Measurements from ENCODE around the gene NDUFS4.
"Not testable (repeated sequence)": the region's sequence is repeated elsewhere in the genome, so short reads cannot be mapped to it uniquely, and the experiment has no call there.

NDUFS4 gene

DNA sequence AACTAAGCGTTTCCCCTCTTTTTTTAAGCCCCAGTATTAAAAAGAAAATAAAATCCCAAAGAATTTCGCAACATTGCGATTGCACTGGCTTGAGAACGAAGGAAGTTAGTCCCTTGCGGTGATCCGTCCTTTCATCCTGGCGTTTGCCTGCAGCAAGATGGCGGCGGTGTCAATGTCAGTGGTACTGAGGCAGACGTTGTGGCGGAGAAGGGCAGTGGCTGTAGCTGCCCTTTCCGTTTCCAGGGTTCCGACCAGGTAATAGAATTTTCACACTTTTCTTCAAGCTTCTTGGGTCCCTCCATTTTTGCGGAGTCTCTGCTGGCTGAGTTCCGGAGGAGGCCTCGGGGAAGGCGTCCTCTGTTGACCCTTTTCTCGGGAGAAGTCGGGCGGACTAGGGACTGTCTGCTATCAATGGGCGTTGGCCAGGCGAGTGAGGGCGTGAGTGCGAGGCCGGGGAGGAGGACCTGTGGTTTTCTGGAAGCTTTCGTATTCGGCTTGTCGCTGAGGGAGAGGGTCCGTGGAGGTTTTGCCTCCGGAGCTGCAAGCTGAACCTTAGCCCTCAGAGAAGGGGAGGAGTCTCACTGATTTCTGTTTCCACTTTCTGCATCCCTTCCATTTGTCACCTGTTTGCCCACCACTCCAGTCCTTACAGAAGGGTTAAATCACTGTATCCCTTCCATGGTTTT is at the start of gene NDUFS4:
Gene NDUFS4, plus strand, starts transcription at position 134 of the 686 bp plus-strand sequence. Its CDS starts 24 bp downstream, at position 158.
- peak; percentile 93 for DNase-seq (ENCODE audit: low read depth)
- peak within 1 kb of the TSS; percentile 96 for H3K4me3 ChIP-seq (ENCODE audit: low read depth, low read length)
- TF ChIP-seq, protein P1, sequence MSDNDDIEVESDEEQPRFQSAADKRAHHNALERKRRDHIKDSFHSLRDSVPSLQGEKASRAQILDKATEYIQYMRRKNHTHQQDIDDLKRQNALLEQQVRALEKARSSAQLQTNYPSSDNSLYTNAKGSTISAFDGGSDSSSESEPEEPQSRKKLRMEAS (IDR thresholded peaks at IDR 0.05; ENCODE audit: low read depth, low read length) = peak; percentile 49
- TF ChIP-seq, protein P2, sequence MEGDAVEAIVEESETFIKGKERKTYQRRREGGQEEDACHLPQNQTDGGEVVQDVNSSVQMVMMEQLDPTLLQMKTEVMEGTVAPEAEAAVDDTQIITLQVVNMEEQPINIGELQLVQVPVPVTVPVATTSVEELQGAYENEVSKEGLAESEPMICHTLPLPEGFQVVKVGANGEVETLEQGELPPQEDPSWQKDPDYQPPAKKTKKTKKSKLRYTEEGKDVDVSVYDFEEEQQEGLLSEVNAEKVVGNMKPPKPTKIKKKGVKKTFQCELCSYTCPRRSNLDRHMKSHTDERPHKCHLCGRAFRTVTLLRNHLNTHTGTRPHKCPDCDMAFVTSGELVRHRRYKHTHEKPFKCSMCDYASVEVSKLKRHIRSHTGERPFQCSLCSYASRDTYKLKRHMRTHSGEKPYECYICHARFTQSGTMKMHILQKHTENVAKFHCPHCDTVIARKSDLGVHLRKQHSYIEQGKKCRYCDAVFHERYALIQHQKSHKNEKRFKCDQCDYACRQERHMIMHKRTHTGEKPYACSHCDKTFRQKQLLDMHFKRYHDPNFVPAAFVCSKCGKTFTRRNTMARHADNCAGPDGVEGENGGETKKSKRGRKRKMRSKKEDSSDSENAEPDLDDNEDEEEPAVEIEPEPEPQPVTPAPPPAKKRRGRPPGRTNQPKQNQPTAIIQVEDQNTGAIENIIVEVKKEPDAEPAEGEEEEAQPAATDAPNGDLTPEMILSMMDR (IDR thresholded peaks at IDR 0.05; ENCODE audit: low read depth, low read length) = no peak
- TF ChIP-seq POLR2A (IDR thresholded peaks at IDR 0.05; ENCODE audit: extremely low read depth, insufficient read length) (peak; percentile 65), MYC (IDR thresholded peaks at IDR 0.05; ENCODE audit: low read depth, low read length) (peak; percentile 51; the same call in 1 of the 2 replicates)

DNA sequence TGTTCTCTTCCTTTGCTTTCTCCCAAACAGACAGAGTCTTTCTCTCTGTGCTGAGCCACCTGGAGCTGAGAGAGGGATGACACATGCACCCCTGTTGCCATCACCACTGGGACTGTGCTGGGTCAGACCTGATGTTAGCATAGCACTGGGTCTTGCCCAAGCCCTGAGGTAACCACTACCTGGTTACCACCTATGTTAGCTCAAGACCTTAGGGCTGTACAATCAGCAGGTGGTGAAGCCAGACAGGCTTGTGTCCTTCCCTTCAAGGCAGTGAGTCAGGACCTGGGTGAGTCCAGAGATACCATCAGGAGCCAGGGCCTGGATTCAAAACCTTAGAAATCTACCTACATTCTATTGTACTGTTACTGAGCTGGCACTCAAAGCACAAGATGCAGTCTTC is 47.9 kb upstream of the NDUFS4 start:
- no peak overlapping the region for H3K4me3 ChIP-seq (ENCODE audit: low read depth, low read length)
- DNase-seq (ENCODE audit: low read depth) = no peak
- TF ChIP-seq, protein P2 (IDR thresholded peaks at IDR 0.05; ENCODE audit: low read depth, low read length) = no peak
- TF ChIP-seq POLR2A (IDR thresholded peaks at IDR 0.05; ENCODE audit: extremely low read depth, insufficient read length) = no peak

DNA sequence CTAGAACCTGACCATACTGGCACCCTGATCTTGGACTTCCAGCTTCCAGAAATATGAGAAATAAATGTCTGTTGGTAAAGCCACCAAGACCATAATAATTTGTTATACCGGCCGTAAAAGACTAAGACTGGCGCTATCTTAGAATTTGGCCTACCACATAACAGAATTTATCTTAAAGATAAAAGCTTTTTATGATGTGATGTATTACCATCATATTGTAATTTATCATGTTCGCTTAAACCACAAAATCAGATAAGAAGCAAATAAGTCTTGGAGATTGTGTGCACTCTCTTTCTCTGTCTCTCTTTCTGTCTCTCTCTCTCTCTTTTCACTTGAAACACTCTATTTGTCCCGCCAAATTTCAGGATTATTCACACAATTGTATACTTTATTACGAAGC is 44.5 kb upstream of the NDUFS4 start:
- DNase-seq (ENCODE audit: low read depth) = no peak
- TF ChIP-seq, protein P1 (IDR thresholded peaks at IDR 0.05; ENCODE audit: low read depth, low read length) = no peak
- TF ChIP-seq POLR2A (IDR thresholded peaks at IDR 0.05; ENCODE audit: extremely low read depth, insufficient read length) (no peak), MYC (IDR thresholded peaks at IDR 0.05; ENCODE audit: low read depth, low read length) (no peak)
- TF ChIP-seq, protein P2 (IDR thresholded peaks at IDR 0.05; ENCODE audit: low read depth, low read length) = no peak
- no peak overlapping the region for H3K4me3 ChIP-seq (ENCODE audit: low read depth, low read length)

DNA sequence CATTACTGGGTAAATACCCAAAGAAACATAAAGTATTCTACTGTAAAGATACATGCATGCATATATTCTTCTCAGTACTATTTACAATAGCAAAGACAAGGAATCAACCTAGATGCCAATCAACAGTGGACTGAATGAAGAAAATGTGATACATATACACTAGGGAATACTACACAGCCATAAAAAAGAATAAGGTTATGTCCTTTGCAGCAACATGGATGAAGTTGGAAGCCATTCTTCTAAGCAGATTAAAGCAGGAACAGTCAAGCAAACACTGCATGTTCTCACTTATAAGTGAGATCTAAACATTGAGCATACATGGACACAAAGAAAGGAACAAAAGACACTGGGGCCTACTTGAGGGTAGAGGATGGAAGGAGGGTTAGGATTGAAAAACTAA is 39.6 kb upstream of the NDUFS4 start:
- TF ChIP-seq, protein P1 (IDR thresholded peaks at IDR 0.05; ENCODE audit: low read depth, low read length) = no peak
- TF ChIP-seq, protein P2 (IDR thresholded peaks at IDR 0.05; ENCODE audit: low read depth, low read length) = no peak
- TF ChIP-seq MYC (IDR thresholded peaks at IDR 0.05; ENCODE audit: low read depth, low read length) = no peak
- TF ChIP-seq POLR2A (IDR thresholded peaks at IDR 0.05; ENCODE audit: extremely low read depth, insufficient read length) = no peak
- H3K4me3 ChIP-seq (ENCODE audit: low read depth, low read length) = no peak overlapping the region
- no peak for DNase-seq (ENCODE audit: low read depth)

DNA sequence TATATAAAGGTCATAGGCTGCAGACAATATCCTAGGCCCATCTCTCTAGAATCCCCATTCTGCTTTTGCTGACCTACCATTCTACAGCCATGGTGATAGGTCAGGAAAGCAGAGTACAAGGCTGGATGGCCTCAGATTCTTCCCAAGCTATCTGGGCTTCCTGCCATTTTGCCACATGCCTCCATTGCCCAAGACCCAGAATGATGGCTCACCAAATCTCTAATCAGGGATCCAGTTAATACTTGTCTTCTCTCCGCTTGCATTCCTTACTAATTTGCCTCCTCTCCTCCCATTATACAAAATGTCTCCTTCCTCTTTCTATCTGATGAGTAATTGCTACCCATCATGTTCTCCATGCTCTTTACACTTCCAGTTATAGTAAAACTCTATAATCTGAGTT is 22.7 kb upstream of the NDUFS4 start:
- no peak overlapping the region for H3K4me3 ChIP-seq (ENCODE audit: low read depth, low read length)
- no peak for DNase-seq (ENCODE audit: low read depth)
- TF ChIP-seq, protein P1 (IDR thresholded peaks at IDR 0.05; ENCODE audit: low read depth, low read length) = no peak
- TF ChIP-seq, protein P2 (IDR thresholded peaks at IDR 0.05; ENCODE audit: low read depth, low read length) = no peak
- TF ChIP-seq POLR2A (IDR thresholded peaks at IDR 0.05; ENCODE audit: extremely low read depth, insufficient read length) = no peak
- no peak for TF ChIP-seq MYC (IDR thresholded peaks at IDR 0.05; ENCODE audit: low read depth, low read length)

DNA sequence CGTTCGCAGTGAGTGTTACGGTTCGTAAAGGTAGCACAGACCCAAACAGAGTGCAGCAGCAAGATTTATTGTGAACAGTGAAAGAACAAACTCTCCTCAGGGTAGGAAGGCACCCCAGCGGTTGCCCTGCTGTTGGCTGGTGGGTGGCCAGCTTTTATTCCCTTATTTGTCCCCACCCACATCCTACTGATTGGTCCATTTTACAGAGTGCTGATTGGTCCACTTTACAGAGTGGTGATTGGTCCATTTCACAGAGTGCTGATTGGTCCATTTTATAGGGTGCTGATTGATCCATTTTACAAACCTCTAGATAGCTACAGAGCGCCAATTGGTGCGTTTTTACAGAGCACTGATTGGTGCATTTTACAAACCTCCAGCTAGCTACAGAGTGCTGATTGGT is 19.7 kb upstream of the NDUFS4 start:
- H3K4me3 ChIP-seq (ENCODE audit: low read depth, low read length); DNase-seq (ENCODE audit: low read depth): not testable (repeated sequence)

Measured in NB4 (cell line).